GM21576 (cell line): ENCODE measurements around the gene MT1F.
"Not testable (repeated sequence)": the region's sequence is repeated elsewhere in the genome, so short reads cannot be mapped to it uniquely, and the experiment has no call there.

ENCODE experiments used
- ATAC-seq: cut with Tn5 transposase; IDR thresholded peaks from one replicate; pipeline ENCODE4 v1.9.1; 2021; ENCODE audit warnings: mild to moderate bottlenecking, moderate library complexity; ENCODE audit not compliant: unreplicated experiment

Gene MT1F

DNA sequence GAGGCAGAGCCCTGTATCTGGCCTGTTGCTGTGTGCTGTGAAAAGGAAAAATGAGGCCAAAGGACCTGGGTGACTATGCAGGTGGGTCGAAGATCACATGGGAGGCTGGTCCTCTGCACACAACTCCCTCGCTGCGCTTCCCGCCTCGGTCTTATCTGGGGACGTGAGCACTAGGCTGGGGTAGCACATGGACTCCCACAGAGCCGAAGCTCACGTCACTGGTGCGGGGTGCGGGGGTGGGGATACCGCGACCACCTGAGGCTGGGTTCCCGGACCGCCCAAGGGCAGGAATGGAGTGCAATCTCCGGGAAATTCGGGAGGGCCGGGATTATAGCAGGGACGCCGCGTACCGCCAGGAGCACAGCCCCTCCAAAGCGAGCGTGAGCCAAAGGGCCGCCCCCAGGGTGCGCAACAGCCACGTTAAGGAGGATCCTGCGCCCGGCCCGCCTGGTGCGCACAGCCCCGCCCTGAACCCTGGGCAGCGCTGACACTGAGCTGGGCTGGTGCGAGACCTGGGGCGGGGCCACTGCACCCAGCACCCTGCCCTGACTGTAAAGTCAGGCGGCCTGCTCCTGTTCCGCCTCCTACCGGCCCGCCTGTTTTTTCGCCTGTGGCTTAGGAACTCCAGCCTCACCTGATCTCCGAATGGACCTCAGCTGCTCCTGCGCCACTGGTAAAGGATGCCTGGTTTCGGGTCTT, 14.5 kb upstream of the MT1F start:
- ATAC-seq, result no peak

DNA sequence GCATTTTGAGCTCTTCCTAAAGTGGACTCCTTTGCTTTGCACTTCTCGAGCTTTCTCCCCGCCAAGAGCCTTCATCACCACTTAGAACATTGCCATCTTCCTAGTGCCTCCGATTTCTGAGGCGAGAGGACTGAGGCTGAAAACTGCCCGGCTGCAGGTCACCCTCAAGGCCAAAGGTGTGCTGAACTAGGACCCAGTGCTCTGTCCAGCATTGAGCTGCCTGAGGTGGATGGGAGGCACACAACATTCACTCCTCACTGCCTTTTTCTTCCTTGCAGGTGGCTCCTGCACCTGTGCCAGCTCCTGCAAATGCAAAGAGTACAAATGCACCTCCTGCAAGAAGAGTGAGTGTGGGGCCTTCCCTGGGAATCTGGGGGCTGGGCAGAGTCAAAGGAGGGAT, 13.9 kb upstream of the MT1F start:
- no peak for ATAC-seq

DNA sequence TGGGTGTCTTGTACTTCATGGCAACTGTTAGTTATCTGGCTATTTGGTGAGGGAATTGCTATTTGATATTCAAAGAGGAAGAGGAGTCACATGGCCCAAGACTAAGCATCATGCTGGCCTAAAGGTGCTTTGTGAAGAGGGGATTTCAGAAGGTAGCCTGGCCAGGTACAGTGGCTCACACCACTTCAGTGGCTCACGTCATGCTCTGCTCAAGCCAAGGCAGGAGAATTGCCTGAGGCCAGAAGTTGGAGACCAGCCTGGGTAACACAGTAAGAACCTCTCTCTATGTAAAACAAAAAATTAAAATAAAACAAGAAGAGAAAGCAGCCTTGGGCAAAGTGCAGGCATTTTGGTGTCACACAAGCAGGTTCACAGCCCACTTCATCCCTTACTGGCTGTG, 12.4 kb upstream of the MT1F start:
- ATAC-seq, result no peak

DNA sequence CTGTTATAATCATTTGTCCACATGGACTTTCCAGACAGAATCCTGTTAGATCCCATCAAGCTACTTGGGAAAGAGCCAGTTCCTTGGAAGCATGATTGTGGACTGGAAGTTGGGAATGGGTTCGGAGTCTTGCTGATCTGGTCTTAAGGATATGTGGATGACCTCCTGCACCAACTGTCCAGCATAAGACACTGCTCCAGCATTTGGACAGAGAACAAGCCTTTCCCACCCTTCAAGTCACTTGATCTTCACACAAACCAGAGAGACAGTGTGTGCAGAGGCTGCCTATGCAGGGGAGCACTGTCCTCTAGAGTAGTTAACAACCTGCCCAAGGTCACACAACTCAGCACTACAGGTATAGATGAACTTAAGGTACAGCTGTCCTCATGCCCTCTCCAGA, 11.9 kb upstream of the MT1F start:
- no peak for ATAC-seq

DNA sequence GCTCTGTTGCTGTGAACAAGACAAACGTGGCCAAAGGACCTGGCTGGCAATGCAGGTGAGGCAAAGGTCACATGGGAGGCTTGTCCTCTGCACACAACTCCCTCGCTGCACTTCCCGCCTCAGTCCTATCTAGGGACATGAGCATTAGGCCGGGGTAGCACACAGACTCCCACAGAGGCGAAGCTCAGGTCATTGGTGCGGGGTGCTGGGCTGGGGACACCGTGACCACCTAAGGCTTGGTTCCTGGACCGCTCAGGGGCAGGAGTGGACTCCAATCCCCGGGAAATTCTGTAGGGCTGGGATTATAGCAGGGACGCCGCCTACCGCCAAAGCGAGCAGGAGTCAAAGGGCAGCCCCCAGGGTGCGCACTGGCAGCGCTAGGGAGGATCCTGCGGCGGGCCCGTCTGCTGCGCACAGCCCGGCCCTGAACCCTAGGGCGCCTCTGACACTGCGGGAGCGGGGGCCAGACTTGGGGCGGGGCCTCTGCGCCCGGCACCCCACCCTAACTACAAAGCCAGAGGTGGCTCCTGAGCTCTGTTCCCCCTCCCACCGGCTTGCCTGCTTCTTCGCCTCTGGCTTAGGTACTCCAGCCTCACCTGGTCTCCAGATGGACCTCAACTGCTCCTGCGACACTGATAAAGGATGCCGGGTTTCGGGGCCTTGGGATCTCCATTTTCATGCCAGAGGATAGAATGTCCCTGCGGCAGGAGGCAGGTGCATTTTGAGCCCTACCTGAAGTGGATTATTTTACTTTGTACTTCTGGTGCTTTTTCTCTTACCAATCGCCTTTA, 9.9 kb upstream of the MT1F start:
- no peak for ATAC-seq

DNA sequence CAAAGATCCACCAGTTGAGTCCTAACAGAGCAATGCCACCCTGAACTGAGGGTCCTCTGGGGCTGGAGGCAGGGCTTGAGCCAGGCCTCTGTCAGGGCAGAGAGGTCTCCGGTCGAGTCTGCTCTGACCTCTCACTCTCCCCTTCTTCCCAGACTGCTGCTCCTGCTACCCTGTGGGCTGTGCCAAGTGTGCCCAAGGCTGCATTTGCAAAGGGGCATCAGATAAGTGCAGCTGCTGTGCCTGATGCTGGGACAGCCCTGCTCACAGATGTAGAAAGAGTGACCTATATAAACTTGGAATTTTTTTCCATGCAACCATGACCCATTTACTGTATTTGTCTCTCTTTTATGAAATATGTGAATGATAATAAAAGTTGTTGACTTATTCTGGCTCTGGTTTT, 8.5 kb upstream of the MT1F start:
- no peak for ATAC-seq

DNA sequence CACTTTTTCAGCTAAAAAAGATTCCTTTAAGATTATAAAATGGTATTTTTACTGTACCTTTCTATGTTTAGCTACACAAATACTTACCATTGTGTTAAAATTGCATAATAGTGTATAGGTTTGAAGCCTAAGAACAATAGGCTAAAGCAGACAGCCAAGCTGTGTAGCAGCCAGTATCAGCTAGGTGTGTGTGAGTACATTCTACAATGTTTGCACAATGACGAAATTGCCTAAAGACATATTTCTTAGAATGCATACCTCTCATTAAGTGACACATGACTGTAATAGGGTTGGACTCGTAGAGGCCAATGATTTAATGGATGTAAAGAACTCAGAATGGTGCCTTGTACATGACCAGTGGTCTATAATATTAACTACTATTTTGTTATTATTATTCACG, 7.9 kb upstream of the MT1F start:
- no peak for ATAC-seq

DNA sequence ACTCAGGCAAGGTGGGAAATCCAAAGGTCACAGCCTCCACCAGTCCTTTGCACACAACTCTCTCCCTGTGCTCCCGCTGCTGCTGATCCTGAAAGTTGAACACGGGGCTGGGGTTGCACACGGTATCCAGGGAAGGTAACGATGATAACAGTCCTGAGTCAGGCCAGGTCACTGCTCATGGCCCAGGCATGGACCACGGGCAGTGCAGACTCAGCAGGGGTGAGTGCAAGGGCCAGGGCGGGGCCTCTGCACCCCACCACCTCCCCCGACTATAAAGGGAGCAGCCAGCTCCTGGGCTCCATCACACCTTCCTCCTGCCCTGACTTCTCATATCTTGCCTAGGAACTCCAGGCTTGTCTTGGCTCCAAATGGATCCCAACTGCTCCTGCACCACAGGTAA, 6.2 kb upstream of the MT1F start, which contains the start of gene MT1B:
Gene MT1B, plus strand, starts transcription at position 301 of the 400 bp plus-strand sequence. Its CDS starts 68 bp downstream, at position 369.
- no peak for ATAC-seq

DNA sequence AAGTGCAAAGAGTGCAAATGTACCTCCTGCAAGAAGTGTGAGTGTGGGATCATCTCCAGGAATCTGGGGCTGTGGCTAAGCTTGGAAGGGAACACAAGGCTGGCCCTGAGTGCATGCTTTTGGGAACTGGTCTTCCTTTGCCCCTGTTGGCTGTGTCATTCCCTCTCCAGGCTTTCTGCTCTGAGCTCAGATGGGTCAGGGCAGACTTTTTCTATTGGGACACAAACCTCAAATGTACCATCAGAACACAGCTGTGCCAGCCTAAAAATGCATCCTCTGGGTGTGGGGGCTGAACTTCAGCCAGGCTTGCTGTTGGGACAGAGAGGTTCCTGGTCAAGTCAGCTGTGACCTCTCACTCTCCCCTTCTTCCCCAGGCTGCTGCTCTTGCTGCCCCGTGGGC, 5.2 kb upstream of the MT1F start:
- no peak for ATAC-seq

DNA sequence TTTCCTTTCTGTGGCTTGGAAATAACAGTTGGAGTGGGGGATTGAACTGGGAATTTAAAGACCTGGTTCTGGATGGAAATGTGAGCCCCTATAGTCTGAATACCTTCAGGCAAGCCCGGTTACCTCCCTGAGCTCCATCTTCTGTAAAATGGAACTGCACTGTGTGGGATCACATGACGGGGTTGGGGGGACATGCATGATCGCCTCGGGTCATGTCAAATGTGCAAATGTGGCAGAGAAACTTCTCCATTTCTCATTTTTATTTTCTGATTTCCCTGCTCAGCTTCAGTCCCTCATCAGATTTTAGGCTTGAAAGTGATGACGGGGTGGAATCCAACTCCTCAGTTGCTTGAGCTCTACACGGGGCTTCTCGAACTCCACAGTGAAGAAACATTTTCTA, 4.5 kb upstream of the MT1F start:
- ATAC-seq, result no peak

DNA sequence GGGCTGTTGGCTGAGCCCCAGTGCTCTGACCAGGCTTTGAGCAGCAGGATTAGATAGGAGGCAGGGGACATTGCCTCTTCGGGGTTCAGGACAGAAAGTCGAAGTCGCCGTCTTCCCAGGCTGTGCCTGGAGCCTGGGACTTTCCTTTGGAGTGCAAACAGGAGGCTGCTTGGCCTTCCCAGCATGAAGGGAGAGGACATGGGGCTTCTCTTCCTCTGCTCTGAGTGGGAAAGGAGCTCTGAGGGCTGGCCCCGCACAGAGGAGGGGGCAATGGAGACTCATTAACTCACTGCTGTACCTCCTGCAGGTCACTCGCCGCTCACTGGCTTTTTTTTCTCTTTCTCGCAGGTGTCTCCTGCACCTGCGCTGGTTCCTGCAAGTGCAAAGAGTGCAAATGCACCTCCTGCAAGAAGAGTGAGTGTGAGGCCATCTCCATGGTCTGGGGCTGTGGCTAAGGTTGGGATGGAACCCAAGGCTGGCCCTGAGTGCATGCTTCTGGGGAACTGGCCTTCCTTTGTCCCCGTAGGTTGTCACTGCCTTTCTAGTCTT, 642 bp downstream of the MT1F start:
- ATAC-seq, result no peak

DNA sequence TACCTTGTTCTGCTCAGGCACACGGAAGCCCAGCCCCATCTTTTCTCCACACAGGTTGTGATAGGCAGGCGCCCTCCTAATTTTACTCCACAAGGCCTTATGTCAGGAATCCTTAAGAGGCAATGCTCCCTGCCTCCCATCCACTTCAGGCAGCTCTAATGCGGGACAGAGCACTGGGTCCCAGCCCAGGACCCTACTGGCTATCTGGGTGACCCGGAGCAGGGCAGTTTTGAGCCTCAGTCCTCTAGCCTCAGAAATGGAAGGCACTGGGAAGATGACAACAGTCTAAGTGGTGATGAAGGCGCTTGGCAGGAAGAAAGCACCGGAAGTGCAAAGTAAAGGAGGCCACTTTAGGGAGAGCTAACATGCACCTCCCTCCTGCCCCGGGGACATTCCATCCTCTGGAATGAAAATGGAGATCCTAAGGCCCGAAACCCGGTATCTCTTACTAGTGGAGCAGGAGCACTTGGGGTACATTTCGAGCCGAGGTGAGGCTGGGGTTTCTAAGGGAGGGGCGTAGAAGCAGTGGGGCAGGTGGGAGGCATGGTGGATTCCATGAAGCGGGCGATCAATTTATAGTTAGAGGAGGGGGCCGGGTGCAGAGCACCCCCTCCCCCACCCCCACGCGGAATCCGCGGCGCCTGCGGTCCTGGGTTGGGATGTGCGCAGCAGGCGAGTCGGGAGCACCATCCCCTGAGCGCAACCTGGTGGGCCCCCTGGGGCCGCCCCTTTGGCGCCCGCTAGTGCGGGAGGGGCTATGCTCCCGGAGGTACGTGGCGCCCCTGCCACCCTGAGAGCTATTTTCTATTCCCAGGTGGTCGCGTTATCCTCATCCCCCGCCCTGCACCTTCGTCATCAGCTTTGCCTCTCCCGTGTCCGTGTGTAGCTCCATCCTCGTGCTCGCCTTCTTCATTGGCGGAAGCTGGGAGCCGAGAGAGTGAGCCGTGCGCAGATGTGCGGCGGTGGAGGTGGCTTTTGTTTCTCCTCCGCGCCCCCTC, 4.9 kb downstream of the MT1F start:
- no peak for ATAC-seq

DNA sequence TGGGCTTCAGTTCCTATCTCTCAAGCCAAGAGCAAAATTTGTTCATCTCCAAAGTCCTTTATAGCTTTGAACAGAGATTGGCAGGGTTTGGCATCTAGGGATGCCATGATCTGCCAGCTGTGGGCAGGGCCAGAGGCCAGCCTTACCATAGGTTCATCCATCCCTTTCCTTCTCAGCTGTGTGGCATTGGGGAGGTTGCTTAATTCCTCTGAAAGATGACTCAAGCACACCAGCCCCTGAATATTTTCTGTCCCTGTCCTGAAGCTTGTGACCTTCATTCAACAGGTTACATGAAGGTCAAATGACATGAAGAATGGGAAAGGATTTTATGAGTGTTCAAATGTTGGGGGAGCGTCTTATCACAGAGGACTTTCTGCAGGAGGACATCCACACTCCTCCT, 6.7 kb downstream of the MT1F start:
- no peak for ATAC-seq

DNA sequence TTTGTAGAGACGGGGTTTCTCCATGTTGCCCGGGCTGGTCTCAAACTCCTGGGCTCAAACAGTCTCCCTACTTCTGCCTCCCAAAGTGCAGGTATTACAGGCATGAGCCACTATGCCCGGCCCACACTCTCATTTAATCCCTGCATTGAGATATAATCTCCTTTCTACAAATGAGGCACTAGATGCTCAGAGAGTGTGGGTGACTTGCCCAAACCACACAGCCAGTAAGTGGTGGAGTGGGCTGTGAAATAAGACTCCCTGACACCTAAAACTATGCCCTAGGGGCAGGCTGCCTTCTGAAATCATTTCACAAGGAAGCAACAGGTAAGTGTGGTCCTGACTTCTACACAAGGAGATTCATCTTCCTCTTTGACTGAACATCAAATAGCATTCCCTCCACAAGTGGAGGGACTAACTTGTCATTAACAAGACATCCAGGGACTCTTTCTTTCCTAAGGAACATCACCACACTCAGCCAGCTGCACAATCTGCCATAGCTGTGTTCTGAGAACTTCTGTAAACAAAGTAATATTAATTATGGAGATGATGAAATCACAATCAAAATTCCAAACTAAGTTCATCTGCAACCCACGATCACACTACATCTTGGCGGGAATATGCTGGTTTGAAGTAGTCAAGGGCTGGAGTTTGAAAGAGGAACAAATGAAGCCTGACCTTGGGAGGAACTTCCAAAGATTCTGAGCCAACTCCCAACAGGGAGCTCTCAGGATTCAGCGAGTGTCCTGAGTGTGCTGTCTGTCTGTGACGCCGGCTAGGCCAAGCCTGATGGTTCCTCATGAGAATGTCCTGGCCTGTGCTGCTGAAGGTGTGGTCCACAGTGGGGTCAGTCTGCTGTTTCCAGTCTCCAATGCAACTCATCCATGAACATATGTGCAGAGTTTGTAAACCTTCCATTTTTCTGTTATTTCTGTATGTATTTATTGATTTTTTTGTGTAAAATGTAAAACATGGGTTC, 7.8 kb downstream of the MT1F start:
- not testable (repeated sequence) for ATAC-seq

DNA sequence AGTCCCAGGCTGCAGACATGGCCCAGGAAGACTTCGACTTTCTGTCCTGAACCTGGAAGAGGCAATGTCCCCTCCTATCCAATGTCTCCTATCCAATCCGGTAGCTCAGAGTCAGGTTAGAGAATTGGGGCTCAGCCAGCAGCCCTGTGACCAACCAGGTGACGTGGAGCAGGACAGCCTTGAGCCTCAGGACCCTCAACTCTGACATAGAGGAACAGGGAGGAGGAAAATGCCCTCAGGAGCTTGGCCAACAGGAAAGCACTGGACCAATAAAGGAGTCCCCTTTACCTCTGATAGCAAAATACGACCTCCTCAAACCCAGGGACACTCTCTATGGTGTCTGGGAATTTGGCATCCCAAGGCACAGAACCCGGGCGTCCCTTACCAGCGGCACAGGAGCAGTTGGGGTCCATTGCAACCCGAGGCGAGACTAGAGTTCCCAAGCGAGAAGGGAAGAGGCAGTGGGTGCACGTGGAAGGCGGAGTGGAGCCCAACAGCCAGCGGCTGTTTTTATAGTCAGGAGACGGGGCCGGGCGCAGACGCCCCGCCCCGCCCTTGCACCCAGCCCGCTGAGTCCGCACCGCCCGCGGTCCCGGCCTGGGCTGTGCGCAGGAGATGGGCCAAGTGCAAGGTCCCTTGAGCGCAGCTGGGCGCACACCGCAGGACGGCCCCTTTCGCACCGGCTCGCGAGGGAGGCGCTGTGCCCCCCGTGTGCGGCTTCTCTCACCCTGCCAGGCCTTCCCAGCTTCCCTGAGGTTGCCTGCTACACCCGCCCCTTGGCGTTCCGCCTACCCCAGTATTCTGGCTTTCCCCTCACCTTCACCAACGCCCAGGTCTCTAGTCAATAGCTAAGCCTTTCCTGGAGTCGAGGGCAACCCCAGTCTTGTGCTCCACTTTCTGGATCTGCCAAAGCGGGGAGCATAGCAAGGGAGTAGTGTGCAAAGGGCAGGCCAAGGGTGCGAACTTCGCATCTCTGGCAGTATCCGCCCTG, 10.1 kb downstream of the MT1F start, which contains the start of gene MT1G:
Gene MT1G, minus strand, starts transcription at position 485 of the 991 bp plus-strand sequence. Its CDS starts 72 bp downstream, at position 413.
- ATAC-seq, result no peak

DNA sequence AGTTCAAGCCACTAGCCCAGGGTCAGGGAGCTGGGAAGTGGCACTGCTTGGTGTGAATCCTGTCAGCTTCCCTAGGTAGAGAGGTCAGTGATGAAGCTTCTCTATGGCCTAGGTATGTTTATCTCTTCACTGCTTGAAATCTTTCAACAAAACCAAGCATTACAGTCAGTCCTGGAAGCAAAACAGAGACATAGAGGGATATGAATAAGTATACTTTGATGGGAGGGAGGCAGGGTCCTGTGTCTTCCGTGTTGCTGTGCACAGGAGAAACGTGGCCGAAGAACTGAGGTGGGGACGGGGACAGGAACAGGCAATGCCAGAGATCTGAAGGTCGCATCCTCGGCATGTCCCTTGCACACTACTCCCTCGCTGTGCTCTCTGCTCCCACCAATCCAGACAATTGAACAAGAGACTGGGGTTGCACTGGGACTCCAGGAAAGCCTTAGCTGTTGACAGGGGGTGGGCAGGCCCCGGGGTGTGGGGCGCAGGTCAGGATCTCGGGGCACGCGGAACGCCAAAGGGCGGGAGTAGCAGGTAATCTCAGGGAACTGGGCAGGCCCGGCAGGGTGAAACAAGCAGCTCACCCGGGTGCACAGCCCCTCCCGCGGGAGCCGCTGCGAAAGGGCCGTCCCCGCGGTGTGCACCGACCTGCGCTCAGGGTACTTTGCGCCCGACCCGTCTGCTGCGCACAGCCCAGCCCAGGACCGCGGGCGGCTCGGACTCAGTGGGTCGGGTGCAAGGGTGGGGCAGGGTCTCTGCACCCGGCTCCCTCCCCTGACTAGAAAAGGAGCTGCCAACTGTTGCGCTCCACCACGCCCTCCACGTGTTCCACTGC, 11.5 kb downstream of the MT1F start, which contains the start of gene MT1H:
Gene MT1H, plus strand, starts transcription at position 810 of the 835 bp plus-strand sequence. CDS start 71 bp downstream, outside the sequence.
- no peak for ATAC-seq

DNA sequence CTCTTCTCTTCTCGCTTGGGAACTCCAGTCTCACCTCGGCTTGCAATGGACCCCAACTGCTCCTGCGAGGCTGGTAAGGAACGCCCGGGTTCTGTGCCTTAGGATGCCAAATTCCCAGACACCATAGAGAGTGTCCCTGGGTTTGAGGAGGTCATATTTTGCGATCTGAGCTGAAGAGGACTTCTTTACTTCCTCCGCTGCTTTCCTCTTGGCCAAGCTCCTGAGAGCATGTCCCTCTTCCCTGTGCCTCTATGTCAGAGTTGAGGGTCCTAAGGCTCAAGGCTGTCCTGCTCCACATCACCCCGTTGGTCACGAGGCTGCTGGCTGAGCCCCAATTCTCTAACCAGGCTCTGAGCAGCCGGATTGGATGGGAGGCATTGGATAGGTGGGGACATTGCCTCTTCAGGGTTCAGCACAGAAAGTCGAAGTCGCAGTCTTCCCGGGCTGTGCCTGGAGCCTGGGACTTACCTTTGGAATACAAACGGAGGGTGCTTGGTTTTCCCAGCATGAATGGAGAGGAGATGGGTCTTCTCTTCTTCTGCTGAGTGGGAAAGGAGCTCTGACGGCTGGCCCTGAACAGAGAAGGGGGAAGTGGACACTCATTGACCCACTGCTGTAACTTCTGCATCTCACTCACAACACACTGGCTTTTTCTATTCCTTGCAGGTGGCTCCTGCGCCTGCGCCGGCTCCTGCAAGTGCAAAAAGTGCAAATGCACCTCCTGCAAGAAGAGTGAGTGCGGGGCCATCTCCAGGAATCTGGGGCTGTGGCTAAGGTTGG, 12.3 kb downstream of the MT1F start:
- ATAC-seq, result no peak
